K562 treated with DMSO at 1 percent for 4 hours (cell line): ENCODE data around the gene GRM2. TPM values are rescaled to one million over a fixed set of nuclear protein-coding genes. Genes with fewer than 3 reads are reported as not detected.

Experiments used
- total RNA-seq: library from RNA; unstranded; fragments of 300-600 nt; gene quantifications from 2 replicates; pipeline ENCODE4 v1.2.3, GENCODE V29; 2022; ENCODE audit not compliant: insufficient read depth

The GRM2 gene
- total RNA-seq = not detected in 2 replicates

DNA sequence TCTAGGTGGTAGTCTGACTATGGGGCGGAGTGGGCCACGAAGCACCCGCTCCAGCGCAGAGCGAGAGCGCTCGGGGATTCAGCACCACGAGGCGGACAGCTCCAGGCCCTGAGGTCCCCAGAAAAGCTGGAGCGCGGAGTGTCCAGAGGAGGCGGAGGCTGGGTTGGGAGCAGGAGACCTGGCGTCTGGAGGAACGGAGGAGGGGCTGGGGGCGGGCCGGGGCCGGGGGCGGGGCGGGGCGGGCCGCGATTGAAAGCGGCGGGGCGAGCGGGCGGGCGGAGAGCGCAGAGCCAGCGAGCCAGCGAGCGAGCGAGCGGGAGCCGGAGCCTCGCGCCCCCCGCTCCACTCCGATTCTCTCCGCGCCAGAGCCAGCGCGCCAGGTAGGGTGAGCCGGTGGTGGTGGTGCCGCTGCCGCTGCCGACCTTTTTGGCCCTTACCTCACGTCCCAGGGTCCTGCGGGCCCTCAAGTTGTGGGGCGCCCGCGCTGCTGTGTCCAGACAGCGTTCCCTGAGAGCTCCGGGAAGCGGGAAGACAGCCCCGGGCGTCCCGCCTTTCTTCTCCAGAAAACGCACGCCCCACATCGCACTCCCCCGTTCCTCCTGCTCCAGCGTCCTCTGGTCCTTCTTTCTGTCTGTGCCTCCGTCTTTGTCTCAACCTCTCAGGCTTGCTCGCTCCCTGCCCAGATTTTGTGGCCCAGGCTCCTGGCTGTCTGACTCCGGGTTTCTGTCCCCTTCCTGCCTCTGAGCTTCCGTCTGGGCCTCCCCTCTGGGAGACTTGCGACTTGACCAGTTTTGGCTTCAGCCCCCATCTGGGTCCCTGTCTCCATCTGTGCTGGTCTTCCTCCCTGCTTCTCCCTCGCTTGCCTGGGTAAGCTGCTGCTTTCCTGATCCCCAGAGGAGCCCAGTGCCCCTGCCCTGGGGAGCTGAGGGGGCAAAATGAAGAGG is at the start of gene GRM2:
Gene GRM2, plus strand, starts transcription at position 281 of the 944 bp plus-strand sequence. CDS start 1,916 bp downstream, outside the sequence.

GRCh38 chr3:51670823-51671733 is 35.8 kb upstream of the GRM2 start, which contains the start of gene TEX264:
TSS of gene TEX264 (plus strand) at chr3:51671252. CDS start at chr3:51674305, 3,053 bp downstream.

Other genes starting within 250 kb of the GRM2 start
- 6.9 and 8.0 TPM in 2 replicates for gene DCAF1, start 207.1 kb upstream of the GRM2 start, total RNA-seq
- gene RAD54L2, start 168.3 kb upstream of the GRM2 start, total RNA-seq = 4.7 and 5.7 TPM in 2 replicates
- gene TEX264, start 35.8 kb upstream of the GRM2 start, total RNA-seq = 30.9 and 32.9 TPM in 2 replicates
- gene IQCF6, start 72.2 kb downstream of the GRM2 start, total RNA-seq = not detected in 2 replicates
- not detected in 2 replicates for gene IQCF2, start 154.5 kb downstream of the GRM2 start, total RNA-seq
- gene IQCF5, start 168.5 kb downstream of the GRM2 start, total RNA-seq = not detected in 2 replicates
- gene IQCF1, start 196.3 kb downstream of the GRM2 start, total RNA-seq = not detected in 2 replicates
- gene RRP9, start 234.8 kb downstream of the GRM2 start, total RNA-seq = 19.2 and 27.0 TPM in 2 replicates
- gene PARP3, start 235.3 kb downstream of the GRM2 start, total RNA-seq = 4.2 and 5.1 TPM in 2 replicates
- gene GPR62, start 248.3 kb downstream of the GRM2 start, total RNA-seq = 0.38 TPM in 1 of 2 replicates, not detected in the other